Uterus (tissue), 2 donors: Measurements from ENCODE around the gene CBX8.

ENCODE experiments used
- CTCF ChIP-seq, 4 experiments: fragments of 200-600 bp in 2 of 4; fragments of 450-650 bp in 2 of 4; sonication (generic) in 2 of 4; IDR thresholded peaks; one replicate each; pipeline ENCODE4 v1.5.1; 2016 to 2019; ENCODE audit warnings: antibody characterized with exemption in 4 of 4, mild to moderate bottlenecking in 2 of 4, moderate library complexity in 1 of 4
- POLR2A ChIP-seq, 2 donors: fragments of 450-650 bp; IDR thresholded peaks; one replicate each; pipeline ENCODE4 v1.6.1; 2016; ENCODE audit warnings: antibody characterized with exemption in 2 of 2, mild to moderate bottlenecking in 1 of 2, moderate library complexity in 1 of 2

GRCh38 chr17:79820959-79821330, 24.1 kb upstream of the CBX8 start:
- no peak for TF ChIP-seq CTCF (IDR thresholded peaks at IDR 0.05)
- no peak for TF ChIP-seq POLR2A (IDR thresholded peaks at IDR 0.05)
